HG03064 (cell line): Measurements from ENCODE around the gene DLGAP1.
"Not testable (repeated sequence)": the region's sequence is repeated elsewhere in the genome, so short reads cannot be mapped to it uniquely, and the experiment has no call there.

Source experiments
- ATAC-seq: cut with Tn5 transposase; IDR thresholded peaks from one replicate; pipeline ENCODE4 v1.9.1; 2021; ENCODE audit warnings: low read depth; ENCODE audit not compliant: unreplicated experiment

The DLGAP1 gene

DNA sequence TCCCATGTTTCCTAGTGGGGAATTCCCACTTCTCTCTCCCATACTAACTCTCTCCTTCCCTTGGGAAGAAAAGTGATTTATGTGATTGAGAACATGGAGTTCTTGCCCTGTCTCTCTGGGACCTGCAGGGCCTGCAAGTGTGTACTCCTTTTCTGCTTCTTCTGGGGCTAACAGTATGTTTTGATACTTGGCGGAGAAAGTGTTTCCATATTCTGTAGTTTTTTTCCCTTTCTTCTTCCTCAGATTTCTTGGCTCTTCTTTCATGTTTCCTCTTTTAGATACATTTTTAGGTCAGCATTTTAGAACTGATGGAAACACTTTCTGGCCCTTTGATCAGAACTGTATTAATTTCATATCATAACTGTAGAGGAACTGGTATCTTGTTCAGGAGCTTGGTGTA lies 352.2 kb downstream of the DLGAP1 start:
- ATAC-seq = no peak

DNA sequence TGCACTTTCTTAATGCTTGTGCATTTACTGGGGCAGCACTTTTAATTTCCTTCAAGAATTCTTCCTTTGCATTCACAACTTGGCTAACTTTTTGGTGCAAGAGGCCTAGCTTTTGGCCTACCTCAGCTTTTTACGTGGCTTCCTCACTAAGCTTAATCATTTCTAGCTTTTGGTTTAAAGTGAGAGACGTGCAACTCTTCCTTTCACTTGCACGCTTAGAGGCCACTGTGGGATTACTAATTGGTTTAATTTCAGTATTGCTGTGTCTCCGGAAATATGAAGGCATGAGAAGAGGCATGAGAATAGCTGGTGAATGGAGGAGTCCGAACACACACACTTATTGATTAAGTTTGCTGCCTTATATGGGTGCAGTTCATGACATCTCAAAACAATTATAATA lies 354.1 kb downstream of the DLGAP1 start:
- no peak for ATAC-seq

DNA sequence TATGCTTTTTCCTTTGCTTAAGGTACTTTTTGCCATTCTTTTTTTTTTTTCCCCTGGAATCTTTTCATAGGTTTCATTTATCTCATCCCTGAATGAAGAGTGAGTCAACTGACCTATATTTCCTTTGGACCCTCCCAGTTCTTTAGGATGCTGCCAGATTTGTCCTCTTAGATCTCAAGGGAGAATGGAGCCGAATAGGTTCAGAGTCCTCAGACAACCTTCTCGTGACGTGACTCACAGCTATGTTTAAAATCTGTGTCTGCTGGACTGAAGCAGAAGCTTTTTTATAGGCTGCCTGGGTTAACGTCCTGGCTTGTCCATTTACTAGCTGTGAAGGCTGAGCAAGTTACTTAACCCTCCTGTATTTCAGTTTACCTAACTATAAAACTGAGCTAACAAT lies 358.6 kb downstream of the DLGAP1 start:
- ATAC-seq = no peak

DNA sequence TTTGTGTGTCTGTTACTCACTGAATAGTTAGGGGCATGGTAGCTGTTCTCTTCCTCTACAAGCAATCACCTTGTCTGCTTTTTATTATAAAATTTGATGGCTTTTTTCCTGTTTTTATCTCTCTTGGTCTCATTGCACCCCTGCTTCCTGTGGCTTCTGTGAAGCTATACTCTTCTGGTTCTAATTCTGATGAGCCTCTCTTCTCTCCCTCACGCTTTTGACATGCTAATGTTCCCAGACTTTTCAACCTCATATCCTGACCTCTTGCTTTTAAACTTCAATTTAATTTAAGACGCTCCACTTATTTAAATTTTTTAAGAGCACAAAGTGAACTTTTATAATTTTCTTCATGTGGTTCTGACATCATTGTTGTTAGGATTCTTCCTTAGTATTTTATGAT lies 361.4 kb downstream of the DLGAP1 start:
- ATAC-seq = no peak

DNA sequence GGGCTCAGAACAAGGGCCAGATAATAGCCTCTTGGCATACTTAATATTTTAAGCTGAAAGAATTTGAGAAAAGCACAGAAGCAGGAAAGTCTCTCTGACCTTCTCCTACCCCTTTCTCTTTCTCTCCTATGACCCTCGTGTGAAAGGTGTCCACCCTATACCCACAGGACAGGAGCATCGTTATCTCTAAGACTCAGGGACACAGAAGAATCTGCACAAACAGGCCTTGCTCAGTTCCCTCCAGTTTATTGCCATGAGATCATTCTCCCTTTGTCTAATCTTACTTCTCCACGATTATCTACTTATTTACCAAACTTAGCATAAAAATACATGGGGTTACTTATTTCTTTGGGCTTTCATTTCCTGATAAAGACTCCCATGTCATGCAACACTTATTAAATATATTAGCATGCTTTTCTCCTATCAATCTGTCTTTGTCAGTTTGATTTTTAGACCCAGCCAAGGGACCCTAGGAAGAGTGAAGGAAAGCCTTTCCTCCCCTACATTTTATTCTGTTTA lies 370.7 kb downstream of the DLGAP1 start:
- no peak for ATAC-seq

DNA sequence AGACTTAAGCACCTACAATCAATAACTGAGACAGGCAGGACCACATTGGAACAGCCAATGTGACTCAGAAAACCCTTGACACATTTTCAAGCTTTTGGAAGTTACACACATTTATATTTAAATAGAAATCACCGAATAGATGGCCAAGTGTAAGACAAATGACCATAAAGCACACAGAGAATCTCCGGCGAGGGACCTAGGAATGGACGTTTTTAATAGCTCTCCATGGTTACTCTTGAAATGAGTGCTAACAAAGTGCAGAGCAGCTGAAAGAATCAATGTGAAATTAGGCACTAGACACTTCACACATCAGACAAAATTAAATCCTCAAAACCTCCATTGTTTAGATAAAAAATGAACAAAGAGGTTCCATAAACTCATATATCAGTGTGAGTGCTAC lies 376.9 kb downstream of the DLGAP1 start:
- no peak for ATAC-seq

DNA sequence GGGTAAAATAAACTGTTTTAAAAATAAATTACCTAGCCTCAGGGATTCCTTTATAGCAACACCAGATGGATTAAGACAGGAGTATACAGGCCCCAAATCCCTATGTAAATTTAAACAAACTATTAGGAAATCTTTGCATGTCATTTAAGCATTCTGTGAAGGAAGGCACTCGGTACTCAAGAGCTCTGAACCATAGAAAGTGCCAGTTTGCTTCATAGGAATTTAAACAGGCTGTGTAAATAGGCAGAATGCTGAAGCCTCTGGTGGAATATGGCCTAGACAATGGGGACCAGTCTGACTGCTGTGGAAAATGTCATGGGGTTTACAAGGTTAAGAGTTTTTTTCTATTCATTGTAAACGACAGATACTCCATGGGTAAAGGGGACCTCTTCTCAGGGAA lies 377.4 kb downstream of the DLGAP1 start:
- ATAC-seq = no peak

DNA sequence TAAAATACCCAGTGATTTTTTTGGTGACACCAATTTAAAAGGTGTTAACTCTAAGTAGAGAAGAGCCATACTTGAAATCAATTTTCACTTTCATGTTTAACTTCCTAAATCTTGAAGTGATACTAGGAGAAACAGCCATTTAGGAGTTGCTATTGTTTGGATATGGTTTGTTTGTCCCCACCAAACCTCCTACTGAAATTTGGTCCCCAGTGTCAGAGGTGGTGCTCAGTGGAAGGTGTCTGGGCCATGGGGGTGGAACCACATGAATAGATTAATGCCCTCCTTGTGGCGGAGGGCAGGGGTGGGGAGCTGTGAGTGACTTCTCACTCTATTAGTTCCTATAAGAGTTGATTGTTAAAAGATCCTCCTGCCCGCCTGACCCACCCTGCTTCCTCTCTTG lies 377.9 kb downstream of the DLGAP1 start:
- ATAC-seq = no peak

DNA sequence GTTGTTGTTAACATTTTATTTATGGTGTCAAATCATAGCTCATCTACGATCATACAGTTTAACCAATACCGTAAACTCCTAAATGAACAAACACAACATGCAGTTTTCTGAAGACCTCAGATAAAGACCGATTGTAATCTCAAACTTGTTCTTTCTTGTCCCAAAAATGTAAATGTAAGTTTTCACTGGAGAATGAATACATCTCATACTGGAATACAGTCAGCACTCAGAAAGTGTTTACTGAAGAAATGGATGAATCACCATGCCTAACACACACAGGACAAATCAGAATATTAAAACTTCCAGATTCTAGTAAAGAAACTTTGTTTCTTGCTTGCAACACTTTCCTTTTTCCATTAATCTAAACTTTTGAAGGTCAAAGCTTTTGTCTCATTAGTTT lies 380.5 kb downstream of the DLGAP1 start:
- ATAC-seq = no peak

DNA sequence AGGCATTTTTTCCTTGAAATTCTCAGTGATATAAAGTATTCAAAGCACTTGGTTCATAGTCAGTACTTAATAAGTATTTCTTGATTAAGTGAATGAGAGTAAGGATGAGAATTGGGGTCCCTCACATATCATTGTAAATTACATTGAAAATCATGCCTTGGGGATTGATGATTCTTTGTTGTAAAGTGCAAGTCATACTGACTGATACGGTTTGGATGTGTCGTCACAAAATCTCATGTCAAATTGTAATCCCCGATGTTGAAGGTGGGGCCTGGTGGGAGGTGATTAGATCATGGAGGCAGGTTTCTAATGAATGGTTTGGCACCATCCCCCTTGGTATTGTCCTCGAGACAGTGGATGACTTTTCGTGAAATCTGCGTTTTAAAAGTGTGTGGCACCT lies 385.9 kb downstream of the DLGAP1 start:
- ATAC-seq = no peak

DNA sequence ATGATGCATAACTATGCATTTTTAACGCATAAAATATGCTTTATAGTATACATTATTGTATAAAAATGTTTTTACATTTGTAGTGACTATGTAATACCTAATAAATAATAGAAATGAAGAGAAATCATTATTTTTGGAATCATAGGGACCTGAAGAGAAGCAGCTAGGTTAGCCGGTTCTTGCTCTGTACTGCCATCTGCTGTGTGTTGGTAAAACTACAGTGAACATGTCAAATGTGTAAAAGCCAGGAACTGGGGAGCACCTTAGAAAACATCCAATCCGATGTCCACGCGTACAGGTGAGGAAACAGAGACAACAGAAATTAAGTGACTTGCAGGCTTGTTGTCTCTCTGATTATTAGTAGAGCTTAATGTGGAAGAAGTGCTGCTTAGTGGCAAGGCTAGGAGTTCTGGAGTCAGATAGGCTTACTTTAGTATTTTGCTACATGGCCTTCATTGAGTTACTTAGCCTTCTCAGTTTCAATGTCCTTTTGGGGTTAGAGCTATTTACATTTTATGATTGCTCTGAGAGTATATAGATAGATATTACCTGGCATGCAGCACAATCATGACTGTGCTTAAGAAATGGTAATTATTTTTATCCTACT lies 386.5 kb downstream of the DLGAP1 start:
- no peak for ATAC-seq

DNA sequence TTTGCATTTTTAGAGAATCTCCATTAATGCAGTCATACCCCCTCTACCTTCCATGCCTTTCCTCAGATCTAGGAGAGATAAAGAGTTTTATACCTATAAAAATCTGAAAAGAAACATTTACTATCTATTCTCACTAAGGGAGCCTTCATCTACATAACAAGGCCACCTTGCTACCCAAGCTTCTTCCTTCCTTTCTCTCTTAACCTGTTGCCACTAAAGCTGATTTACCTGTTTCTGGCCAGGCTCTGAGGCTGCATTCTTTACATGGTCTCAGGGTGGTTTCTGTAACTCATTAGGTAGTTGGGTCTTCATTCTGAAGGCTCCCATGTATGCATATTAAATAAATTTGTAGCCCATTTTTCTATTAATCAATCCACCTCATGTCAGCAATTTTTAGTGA lies 391.6 kb downstream of the DLGAP1 start:
- no peak for ATAC-seq

DNA sequence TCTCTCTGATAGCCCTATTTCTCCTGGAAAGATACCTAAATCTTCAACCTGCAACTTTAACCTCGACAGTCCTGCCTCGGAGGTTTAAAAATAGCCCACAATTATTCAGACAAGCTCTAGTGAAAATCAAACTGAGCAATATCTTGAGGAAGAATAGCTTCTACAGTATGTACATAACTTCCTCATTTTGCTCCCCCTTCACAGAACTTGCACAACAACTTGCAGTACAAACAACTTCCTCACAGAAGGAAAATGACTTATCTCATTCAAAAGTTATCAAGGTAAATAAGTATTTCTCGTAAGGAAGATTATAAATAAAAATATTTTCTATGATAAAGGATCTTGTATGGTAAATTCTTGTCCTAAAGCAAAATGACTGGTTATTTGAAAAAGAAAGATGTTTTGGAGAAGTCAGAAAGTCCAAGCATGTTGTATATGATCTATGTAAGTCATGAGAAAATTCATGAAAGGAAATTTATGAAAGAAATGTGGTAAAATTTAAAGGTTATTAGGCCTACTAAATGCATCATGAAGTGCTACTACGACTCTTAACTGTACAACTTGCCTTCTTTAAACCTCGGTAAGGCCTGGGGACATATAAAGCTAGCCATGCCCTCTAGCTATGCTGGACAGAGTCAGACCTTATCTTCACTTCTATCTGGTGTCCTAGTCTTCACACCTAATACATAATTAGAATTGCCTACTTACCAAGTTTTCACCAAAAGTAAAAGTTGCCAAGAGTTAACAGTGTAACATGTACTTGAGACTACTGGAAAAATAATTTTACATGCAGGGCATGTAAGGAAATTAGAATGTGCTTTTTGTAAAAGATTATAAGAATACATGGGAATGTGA lies 394.5 kb downstream of the DLGAP1 start:
- ATAC-seq = no peak

DNA sequence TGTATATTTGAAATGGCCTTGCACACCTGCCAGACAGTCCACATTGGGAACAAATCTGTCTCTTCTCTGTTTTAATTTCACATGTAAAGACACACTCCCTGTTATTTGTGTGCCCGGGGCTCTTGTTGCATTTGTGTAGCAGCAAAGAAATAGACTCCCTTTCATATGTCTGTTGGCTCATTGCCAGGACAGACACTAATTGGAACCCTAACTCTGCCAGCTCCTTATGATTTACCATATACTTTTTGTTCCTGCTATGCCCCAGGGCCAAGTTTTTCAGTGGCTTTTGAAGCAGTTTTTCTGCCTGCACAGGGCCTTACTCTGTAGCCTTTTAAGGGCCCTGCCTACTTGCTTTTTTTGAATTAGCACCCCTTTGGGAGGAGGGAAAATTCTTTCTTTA lies 396.9 kb downstream of the DLGAP1 start:
- ATAC-seq = no peak

DNA sequence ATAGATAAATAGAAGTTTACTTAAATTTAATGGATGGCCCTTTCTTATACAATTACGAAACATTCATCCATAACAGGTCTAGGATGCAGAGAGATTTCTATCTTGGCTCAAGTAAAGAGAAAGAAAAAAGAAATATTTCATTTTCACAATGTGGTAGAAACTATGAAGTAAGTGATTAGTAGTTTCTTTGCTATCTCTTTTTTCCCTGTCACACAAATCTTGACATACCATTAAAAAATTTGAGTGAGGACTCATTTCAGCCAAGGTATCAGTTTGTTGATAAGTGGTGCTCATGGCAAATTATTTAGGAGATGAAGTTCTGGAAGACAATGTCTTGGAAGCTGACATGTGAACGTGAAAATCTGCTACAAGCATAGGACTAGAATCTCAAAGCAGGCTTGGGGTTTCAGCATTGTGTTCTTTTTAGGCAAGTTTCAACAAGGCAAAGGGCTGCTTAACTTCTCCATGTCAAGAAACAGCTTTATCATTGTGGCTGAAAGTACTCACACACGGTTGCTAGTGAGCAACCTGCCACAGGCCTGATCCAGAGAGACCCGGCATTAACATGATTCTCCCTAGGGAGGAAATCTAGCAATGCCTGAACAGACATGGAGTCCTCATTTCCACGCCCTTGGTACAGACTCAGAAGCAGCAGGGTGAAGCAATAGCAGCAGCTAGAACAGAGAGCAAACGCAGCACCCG lies 414.6 kb downstream of the DLGAP1 start:
- no peak for ATAC-seq

DNA sequence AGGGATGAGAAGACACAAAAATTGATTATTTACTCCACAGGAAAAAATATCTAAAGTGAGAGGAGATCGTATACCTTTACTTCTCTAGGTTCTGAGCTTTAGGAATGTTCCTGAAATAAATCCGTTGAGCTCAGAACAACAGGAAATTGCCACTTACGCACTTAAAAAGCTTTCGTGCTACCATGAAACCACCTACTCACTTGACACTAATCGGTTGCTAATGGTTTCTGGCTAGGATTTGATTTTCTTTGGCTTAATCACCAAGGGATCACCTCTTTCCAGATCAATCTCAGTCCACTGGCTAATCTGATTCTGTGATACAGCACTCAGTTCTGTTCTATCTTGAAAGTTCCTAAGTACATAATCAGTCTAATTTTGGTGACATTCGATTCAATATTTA lies 419.6 kb downstream of the DLGAP1 start:
- ATAC-seq = no peak

DNA sequence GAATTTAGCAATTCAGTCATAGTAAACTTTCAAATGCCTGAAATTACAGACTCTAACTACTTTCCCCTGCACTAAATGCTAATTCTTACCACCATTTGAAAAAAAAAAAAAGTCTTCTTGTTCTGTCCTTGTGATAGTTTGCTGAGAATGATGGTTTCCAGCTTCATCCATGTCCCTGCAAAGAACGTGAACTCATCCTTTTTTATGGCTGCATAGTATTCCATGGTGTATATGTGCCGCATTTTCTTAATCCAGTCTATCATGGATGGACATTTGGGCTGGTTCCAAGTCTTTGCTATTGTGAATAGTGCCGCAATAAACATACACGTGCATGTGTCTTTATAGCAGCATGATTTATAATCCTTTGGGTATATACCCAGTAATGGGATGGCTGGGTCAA lies 420.3 kb downstream of the DLGAP1 start:
- not testable (repeated sequence) for ATAC-seq

DNA sequence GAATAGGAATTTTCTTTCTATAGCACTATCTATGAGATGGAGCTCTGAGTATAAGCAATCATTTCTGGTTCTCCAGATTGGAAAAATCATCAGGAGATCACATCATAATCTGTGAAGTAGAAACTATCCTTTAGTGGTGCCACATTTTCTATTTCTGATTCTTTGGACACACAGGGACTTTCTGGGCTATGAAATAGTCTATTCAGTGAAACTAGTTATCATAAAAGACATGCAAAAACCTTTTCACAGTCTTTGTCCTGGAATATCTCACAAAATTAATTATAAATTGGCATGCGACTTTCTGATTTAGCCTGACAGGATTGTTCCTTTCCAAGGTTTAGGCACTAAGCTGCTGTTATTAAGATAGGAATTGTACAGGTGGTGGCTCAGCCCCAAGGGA lies 428.6 kb downstream of the DLGAP1 start:
- ATAC-seq = no peak

DNA sequence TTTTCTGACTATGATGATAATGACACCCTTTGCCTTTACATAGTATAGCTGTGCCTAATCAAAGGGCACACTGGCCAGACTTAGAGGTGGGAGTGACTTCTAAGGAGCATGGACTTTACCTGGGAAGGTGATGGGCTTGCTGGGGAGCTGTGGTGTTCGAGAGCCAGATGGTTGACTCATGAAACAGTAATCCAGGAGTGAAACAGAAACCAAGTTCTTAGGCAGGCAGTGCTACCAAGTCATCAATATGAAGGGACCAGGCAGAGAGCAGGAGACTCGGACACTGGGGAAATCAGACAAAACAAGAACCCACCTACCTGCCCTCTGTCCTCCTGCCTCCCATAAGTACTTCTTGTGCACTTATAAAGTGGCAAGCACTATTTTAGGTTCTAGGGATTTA lies 430.4 kb downstream of the DLGAP1 start:
- no peak for ATAC-seq

DNA sequence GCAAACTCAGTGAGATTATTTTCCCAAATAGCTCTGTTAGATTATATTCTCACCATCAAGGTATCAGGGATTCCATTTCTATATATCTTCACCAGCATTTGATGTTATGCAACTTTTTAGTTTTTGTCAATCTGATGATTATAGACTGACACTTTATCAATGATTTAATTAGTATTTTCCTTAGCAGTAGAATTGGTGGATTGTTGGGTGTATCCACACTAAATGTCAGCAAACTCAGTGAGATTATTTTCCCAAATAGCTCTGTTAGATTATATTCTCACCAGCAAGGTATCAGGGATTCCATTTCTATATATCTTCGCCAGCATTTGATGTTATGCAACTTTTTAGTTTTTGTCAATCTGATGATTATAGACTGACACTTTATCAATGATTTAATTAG lies 432.4 kb downstream of the DLGAP1 start:
- not testable (repeated sequence) for ATAC-seq

DNA sequence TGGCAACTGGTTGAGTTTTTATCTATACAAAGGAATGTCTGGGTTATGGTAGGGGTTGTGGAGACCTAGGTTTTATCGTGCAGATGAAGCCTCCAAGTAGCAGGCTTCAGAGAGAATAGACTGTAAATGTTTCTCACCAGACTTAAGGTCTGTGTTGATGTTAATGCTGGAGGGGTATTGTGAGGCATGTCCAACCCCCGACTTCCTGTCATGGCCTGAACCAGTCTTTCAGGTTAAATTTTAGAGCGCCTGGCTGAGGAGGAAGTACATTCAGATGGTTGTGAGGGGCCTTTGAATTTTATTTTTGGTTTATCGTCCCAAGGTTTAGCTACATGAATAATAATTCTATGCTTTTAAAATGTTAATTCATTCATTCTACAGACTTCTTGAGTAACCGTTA lies 435.1 kb downstream of the DLGAP1 start:
- no peak for ATAC-seq

DNA sequence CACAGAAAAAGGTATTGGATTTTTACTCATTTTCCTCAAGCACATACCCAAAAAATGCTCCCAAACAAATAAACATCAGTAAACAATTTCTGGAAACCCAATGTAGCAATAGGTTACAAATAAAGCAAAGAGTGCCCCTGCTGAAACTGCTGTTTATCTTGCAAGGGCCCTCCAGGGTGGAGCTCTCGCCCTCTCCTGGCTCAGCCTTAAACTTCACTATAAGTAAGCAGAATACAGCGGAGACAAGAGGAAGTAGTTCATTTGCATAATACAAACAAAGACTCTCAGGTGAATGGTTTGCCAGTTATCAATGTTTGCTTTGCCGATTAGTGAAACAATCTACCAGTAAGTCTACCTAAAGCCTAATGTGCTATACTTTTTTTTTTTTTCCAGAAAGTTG lies 437.6 kb downstream of the DLGAP1 start:
- peak; percentile 69 for ATAC-seq
